ENCODE measurements around the gene RASSF8.

RASSF8 gene

DNA sequence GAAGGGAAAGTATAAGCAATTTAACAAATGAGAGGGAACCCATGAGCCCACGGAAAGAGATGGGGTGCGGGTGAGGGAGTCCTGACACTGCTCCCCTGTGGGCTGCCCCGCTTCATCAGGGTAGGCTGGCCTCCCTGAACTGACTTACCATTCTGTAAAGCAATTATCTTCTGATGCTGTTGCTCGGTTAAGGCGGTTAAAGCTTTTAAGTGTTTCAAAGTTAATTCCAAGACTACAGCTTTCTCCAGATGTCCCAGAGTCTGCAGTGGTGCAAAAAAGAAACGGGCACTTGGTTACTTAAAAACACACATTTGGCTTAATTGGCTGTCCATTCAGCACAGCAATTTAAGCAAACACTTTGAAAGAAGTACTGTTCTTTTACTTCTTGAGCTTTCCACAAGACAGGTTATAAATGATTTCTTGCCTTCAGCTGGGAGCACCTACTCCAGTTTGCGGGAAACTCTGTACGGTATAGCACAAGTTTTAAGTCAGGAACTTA, 165.0 kb downstream of the RASSF8 start:
- TF ChIP-seq, protein P1, sequence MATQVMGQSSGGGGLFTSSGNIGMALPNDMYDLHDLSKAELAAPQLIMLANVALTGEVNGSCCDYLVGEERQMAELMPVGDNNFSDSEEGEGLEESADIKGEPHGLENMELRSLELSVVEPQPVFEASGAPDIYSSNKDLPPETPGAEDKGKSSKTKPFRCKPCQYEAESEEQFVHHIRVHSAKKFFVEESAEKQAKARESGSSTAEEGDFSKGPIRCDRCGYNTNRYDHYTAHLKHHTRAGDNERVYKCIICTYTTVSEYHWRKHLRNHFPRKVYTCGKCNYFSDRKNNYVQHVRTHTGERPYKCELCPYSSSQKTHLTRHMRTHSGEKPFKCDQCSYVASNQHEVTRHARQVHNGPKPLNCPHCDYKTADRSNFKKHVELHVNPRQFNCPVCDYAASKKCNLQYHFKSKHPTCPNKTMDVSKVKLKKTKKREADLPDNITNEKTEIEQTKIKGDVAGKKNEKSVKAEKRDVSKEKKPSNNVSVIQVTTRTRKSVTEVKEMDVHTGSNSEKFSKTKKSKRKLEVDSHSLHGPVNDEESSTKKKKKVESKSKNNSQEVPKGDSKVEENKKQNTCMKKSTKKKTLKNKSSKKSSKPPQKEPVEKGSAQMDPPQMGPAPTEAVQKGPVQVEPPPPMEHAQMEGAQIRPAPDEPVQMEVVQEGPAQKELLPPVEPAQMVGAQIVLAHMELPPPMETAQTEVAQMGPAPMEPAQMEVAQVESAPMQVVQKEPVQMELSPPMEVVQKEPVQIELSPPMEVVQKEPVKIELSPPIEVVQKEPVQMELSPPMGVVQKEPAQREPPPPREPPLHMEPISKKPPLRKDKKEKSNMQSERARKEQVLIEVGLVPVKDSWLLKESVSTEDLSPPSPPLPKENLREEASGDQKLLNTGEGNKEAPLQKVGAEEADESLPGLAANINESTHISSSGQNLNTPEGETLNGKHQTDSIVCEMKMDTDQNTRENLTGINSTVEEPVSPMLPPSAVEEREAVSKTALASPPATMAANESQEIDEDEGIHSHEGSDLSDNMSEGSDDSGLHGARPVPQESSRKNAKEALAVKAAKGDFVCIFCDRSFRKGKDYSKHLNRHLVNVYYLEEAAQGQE (IDR thresholded peaks at IDR 0.05; ENCODE audit: low read depth): no peak
- no peak for TF ChIP-seq TCF12 (IDR thresholded peaks at IDR 0.05; ENCODE audit: low read depth)
- no peak for TF ChIP-seq TEAD4 (IDR thresholded peaks at IDR 0.05)
- TF ChIP-seq, protein P2, sequence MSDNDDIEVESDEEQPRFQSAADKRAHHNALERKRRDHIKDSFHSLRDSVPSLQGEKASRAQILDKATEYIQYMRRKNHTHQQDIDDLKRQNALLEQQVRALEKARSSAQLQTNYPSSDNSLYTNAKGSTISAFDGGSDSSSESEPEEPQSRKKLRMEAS (IDR thresholded peaks at IDR 0.05): no peak
- no peak for TF ChIP-seq TAF1 (IDR thresholded peaks at IDR 0.05; ENCODE audit: low read depth)

DNA sequence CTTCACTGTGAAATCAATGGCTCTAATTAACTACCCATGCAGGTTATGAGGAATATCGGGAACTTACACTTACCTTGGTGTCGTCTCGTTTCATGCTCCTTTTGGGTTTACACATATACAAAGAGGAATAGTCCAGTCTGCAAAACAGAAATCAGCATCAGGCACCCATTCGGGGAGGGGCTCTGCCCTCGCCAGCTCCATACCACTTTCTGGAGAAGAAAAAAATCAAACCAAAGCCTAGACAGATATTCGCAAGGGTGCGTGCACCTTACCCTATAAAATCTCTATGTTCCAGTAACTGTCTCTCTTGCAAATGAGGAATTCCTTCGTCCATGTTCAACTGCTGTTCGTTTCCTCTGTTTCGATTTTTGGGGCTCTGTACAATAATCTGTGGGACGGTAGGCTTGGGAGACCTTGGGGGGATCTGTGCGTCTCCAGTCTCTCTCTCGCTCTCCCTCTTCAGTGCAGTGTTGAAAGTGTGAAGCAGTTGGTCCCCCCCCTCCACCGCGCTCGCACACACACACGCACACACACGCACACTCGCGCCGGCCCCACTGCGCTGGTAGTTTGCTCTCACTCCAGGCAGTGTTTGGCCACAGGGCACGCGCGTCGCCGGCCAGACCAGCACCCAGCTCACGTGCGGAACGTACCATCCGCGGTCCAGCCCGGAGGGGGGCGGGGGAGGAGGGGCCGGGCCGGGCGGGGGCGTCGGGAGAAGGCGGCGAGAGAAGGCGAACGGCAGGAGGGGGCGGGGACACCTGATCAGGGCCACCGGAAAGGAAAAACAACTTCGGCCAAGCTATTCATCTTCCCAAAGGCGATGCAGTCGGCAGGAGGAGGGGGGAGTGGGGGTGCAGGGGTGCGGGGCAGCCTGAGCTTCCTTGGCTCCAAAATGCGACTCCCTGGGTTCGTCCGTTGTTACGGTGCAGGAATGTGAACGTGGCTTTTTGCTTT, 166.2 kb downstream of the RASSF8 start, which contains the start of gene BHLHE41:
Gene BHLHE41 (minus strand): TSS at position 592 of the 954 bp plus-strand sequence. CDS start 258 bp downstream, at position 334.
- TF ChIP-seq EGR1 (IDR thresholded peaks at IDR 0.05) (no peak), FOXM1 (IDR thresholded peaks at IDR 0.05; ENCODE audit: borderline replicate concordance, low read depth) (no peak), NFIC (IDR thresholded peaks at IDR 0.05) (no peak)
- TF ChIP-seq, protein P2 (IDR thresholded peaks at IDR 0.05): peak; percentile 92

DNA sequence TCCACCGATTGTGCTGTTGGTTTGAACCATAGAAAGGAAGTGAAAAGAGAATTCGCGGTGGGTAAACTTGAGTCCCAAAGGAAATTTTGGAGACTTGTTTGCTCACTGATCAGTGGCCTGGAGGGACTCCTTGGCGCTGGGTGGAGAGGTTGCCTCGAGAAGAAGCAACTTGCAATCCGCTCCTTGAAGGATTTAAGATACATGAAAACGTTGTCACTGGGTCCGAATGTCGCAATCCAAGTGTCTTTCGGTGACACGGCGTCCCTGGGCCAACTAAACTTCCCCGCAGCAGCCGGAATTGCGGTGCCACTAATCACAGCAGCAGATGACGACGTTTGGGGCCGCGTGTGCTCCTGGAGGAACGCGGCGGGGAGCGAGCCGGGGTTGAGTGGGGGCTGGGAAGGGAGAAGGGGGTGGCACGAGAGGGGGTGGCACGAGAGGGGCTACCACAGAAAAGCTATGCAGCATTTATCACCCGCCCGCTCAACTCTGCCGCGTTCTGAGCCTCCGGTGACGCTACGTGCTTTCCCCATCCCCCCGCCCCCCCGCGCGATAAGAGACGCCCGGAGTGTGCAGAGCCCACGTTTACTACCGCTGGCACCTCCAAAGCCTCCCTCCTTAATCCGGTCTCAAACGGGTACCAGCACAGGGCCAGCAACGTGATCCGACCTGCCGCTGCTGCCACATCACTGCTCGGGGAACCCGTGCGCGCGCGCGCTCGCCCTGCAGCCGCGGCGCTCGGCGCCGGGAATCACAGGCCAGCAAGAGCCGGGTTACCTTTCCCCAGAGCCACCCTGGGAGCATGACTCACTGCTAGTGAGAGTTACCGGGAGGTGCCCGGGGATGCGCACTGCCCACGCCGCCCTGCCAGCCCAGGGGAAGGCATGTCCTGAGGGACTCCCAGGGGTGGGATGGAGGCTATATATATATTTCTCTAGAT, 167.2 kb downstream of the RASSF8 start:
- TF ChIP-seq, protein P2 (IDR thresholded peaks at IDR 0.05): peak; percentile 37; the same call in 1 of the 2 replicates
- TF ChIP-seq RAD21 (IDR thresholded peaks at IDR 0.05; ENCODE audit: low read depth) (0 out of 2 replicates have a peak, but pooled peaks have one; percentile 1), TCF12 (IDR thresholded peaks at IDR 0.05; ENCODE audit: low read depth) (no peak), FOXM1 (IDR thresholded peaks at IDR 0.05; ENCODE audit: borderline replicate concordance, low read depth) (no peak), ZBTB7A (IDR thresholded peaks at IDR 0.05; ENCODE audit: low read depth) (no peak), YY1 (IDR thresholded peaks at IDR 0.05; ENCODE audit: low read depth) (no peak), EGR1 (IDR thresholded peaks at IDR 0.05) (peak; percentile 48; the same call in 1 of the 2 replicates), NFIC (IDR thresholded peaks at IDR 0.05) (peak; percentile 12; the same call in 1 of the 2 replicates), TEAD4 (IDR thresholded peaks at IDR 0.05) (0 out of 2 replicates have a peak, but pooled peaks have one; percentile 14), CEBPB (IDR thresholded peaks at IDR 0.05) (peak; percentile 85), EP300 (IDR thresholded peaks at IDR 0.05; ENCODE audit: borderline replicate concordance) (no peak), CREB1 (IDR thresholded peaks at IDR 0.05; ENCODE audit: low read depth) (no peak), TAF1 (IDR thresholded peaks at IDR 0.05; ENCODE audit: low read depth) (no peak)
- TF ChIP-seq, protein P3, sequence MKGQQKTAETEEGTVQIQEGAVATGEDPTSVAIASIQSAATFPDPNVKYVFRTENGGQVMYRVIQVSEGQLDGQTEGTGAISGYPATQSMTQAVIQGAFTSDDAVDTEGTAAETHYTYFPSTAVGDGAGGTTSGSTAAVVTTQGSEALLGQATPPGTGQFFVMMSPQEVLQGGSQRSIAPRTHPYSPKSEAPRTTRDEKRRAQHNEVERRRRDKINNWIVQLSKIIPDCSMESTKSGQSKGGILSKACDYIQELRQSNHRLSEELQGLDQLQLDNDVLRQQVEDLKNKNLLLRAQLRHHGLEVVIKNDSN (IDR thresholded peaks at IDR 0.05): peak; percentile 24; the same call in 1 of the 2 replicates
- TF ChIP-seq, protein P1 (IDR thresholded peaks at IDR 0.05; ENCODE audit: low read depth): no peak

DNA sequence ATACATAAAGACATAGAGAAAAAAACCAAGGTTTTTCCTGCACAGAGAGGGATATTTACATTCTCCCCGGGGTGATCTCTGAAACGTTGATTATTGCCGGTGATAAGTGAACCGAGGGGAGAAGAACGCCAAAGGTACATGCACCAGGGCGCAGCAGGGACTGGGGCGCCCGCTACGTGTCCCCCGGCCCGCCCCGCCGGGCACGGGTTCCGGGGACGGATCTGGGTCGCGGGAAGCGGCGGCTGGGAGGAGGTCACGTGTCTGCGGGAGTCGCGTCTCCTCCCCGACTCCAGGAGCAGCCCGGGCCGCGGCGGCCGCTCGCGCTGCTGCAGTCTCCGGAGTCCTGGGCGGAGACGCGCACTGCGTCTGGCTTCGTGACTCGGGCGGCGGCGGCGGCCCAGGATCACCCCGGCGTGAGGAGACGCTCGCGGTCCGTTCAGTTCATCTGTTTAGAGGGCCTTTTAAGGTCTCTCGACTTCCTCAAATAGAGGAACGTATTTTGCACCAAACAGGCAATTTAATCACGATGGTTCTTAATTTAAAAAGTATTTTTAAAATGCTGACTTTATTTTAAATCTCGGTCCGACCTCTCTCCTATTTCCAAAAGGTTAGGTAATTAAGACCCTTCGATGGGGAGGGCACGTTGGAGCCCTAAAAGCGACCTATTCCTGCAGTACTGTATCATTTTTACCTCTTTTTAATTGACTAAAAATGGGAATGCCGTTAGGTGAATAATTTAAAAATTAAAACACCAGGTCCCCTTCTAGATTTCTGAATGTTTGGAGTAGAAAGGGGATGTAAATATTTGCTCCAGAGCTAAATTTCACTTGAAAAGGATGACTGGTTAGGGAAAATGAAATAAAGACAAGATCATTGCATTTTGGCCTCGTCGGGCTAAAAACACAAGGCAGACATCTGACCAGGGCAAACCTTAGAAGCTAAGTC, 168.1 kb downstream of the RASSF8 start:
- TF ChIP-seq EGR1 (IDR thresholded peaks at IDR 0.05) (no peak), YY1 (IDR thresholded peaks at IDR 0.05; ENCODE audit: low read depth) (0 out of 2 replicates have a peak, but pooled peaks have one; percentile 14), TAF1 (IDR thresholded peaks at IDR 0.05; ENCODE audit: low read depth) (0 out of 2 replicates have a peak, but pooled peaks have one; percentile 35), NFIC (IDR thresholded peaks at IDR 0.05) (no peak; the same call in 1 of the 2 replicates), EP300 (IDR thresholded peaks at IDR 0.05; ENCODE audit: borderline replicate concordance) (peak; percentile 28; the same call in 1 of the 2 replicates), RAD21 (IDR thresholded peaks at IDR 0.05; ENCODE audit: low read depth) (0 out of 2 replicates have a peak, but pooled peaks have one; percentile 0), CREB1 (IDR thresholded peaks at IDR 0.05; ENCODE audit: low read depth) (no peak), TEAD4 (IDR thresholded peaks at IDR 0.05) (no peak), ZBTB7A (IDR thresholded peaks at IDR 0.05; ENCODE audit: low read depth) (0 out of 2 replicates have a peak, but pooled peaks have one; percentile 27), TCF12 (IDR thresholded peaks at IDR 0.05; ENCODE audit: low read depth) (peak; percentile 46; the same call in 1 of the 2 replicates)
- TF ChIP-seq, protein P3 (IDR thresholded peaks at IDR 0.05): peak; percentile 94
- TF ChIP-seq, protein P2 (IDR thresholded peaks at IDR 0.05): peak; percentile 62

Data from Ishikawa (cell line).